ENCODE results near the gene FMR1NB.
A peak's percentile ranks its signal among the peaks of the same experiment; 100 is the strongest.

The FMR1NB gene

GRCh38 chrX:148047200-148047599 is 66.1 kb downstream of the FMR1NB start:
- ChIA-PET POLR2A (no interaction called here), CTCF (no interaction called here)
- DNase-seq (ENCODE audit: extremely low spot score): no peak
- TF ChIP-seq ZNF384 (IDR thresholded peaks at IDR 0.05): no peak
- no peak for TF ChIP-seq FOXK2 (IDR thresholded peaks at IDR 0.05)
- no peak for TF ChIP-seq SP1 (IDR thresholded peaks at IDR 0.05)
- no peak for TF ChIP-seq L3MBTL2 (conservative IDR thresholded peaks at IDR 0.05)
- TF ChIP-seq LEF1 (IDR thresholded peaks at IDR 0.05; ENCODE audit: borderline replicate concordance): no peak
- no peak for TF ChIP-seq BHLHE40 (IDR thresholded peaks at IDR 0.05; ENCODE audit: borderline replicate concordance)
- no peak for TF ChIP-seq PKNOX1 (IDR thresholded peaks at IDR 0.05)
- TF ChIP-seq TARDBP (IDR thresholded peaks at IDR 0.05): no peak
- TF ChIP-seq FOXA1 (IDR thresholded peaks at IDR 0.05): no peak
- no peak for TF ChIP-seq SUZ12 (IDR thresholded peaks at IDR 0.05)

- ChIA-PET CTCF (no interaction called here), POLR2A (no interaction called here)
- DNase-seq (ENCODE audit: extremely low spot score): peak; percentile 37
- TF ChIP-seq FOXA1 (IDR thresholded peaks at IDR 0.05) (no peak), L3MBTL2 (conservative IDR thresholded peaks at IDR 0.05) (no peak), FOXM1 (IDR thresholded peaks at IDR 0.05; ENCODE audit: borderline replicate concordance) (no peak), FOXK2 (IDR thresholded peaks at IDR 0.05) (no peak), SUZ12 (IDR thresholded peaks at IDR 0.05) (no peak), CTBP1 (IDR thresholded peaks at IDR 0.05; ENCODE audit: borderline replicate concordance) (no peak), ZNF384 (IDR thresholded peaks at IDR 0.05) (no peak), LEF1 (IDR thresholded peaks at IDR 0.05; ENCODE audit: borderline replicate concordance) (no peak), NFRKB (IDR thresholded peaks at IDR 0.05) (no peak), BHLHE40 (IDR thresholded peaks at IDR 0.05; ENCODE audit: borderline replicate concordance) (no peak), PKNOX1 (IDR thresholded peaks at IDR 0.05) (no peak), TARDBP (IDR thresholded peaks at IDR 0.05) (no peak), ELF4 (IDR thresholded peaks at IDR 0.05) (no peak), HDGF (IDR thresholded peaks at IDR 0.05; ENCODE audit: borderline replicate concordance) (no peak), SP1 (IDR thresholded peaks at IDR 0.05) (no peak), ARNT (IDR thresholded peaks at IDR 0.05) (no peak)
These were observed 68.3 kb downstream of the FMR1NB start for GRCh38 chrX:148049441-148049840.

GRCh38 chrX:148051973-148052372 is 70.8 kb downstream of the FMR1NB start:
- TF ChIP-seq FOXA1 (IDR thresholded peaks at IDR 0.05) (no peak), L3MBTL2 (conservative IDR thresholded peaks at IDR 0.05) (no peak), SUZ12 (IDR thresholded peaks at IDR 0.05) (no peak), TARDBP (IDR thresholded peaks at IDR 0.05) (no peak), PKNOX1 (IDR thresholded peaks at IDR 0.05) (no peak), HDGF (IDR thresholded peaks at IDR 0.05; ENCODE audit: borderline replicate concordance) (no peak), ZNF384 (IDR thresholded peaks at IDR 0.05) (no peak), ELF4 (IDR thresholded peaks at IDR 0.05) (no peak), BHLHE40 (IDR thresholded peaks at IDR 0.05; ENCODE audit: borderline replicate concordance) (no peak), NFRKB (IDR thresholded peaks at IDR 0.05) (no peak)
- ChIA-PET CTCF (no interaction called here), POLR2A (no interaction called here)
- DNase-seq (ENCODE audit: extremely low spot score): no peak

- no peak for DNase-seq (ENCODE audit: extremely low spot score)
- CTCF ChIA-PET: no interaction called here
- POLR2A ChIA-PET: no interaction called here
- no peak for TF ChIP-seq ARNT (IDR thresholded peaks at IDR 0.05)
These were observed 86.1 kb downstream of the FMR1NB start for GRCh38 chrX:148067285-148067684.

- POLR2A ChIA-PET: no interaction called here
- no peak for DNase-seq (ENCODE audit: extremely low spot score)
- no peak for TF ChIP-seq FOXK2 (IDR thresholded peaks at IDR 0.05)
- no peak for TF ChIP-seq TARDBP (IDR thresholded peaks at IDR 0.05)
- no peak for TF ChIP-seq SUZ12 (IDR thresholded peaks at IDR 0.05)
- TF ChIP-seq NFRKB (IDR thresholded peaks at IDR 0.05): no peak
- CTCF ChIA-PET: no interaction called here
These were observed 88.8 kb downstream of the FMR1NB start for GRCh38 chrX:148069759-148070503.

- POLR2A ChIA-PET: no interaction called here
- CTCF ChIA-PET: no interaction called here
- no peak for DNase-seq (ENCODE audit: extremely low spot score)
- TF ChIP-seq TARDBP (IDR thresholded peaks at IDR 0.05) (no peak), SP1 (IDR thresholded peaks at IDR 0.05) (no peak), BHLHE40 (IDR thresholded peaks at IDR 0.05; ENCODE audit: borderline replicate concordance) (no peak), HDGF (IDR thresholded peaks at IDR 0.05; ENCODE audit: borderline replicate concordance) (no peak), FOXM1 (IDR thresholded peaks at IDR 0.05; ENCODE audit: borderline replicate concordance) (no peak), FOXA1 (IDR thresholded peaks at IDR 0.05) (no peak), FOXK2 (IDR thresholded peaks at IDR 0.05) (no peak), L3MBTL2 (conservative IDR thresholded peaks at IDR 0.05) (no peak), LEF1 (IDR thresholded peaks at IDR 0.05; ENCODE audit: borderline replicate concordance) (no peak), NFRKB (IDR thresholded peaks at IDR 0.05) (no peak), ZNF384 (IDR thresholded peaks at IDR 0.05) (no peak), ARNT (IDR thresholded peaks at IDR 0.05) (no peak), ELF4 (IDR thresholded peaks at IDR 0.05) (no peak), SUZ12 (IDR thresholded peaks at IDR 0.05) (no peak), PKNOX1 (IDR thresholded peaks at IDR 0.05) (no peak), CTBP1 (IDR thresholded peaks at IDR 0.05; ENCODE audit: borderline replicate concordance) (no peak)
These were observed 89.4 kb downstream of the FMR1NB start for GRCh38 chrX:148070504-148070877.

Measured in HEK293T (cell line).